Muscle layer of colon (tissue), 2 donors: ENCODE measurements around the gene CCDC8.
A peak's percentile ranks its signal among the peaks of the same experiment; 100 is the strongest.

Experiments used
- H3K27ac ChIP-seq: one replicate; pipeline ENCODE4 v1.7.0; 2013; ENCODE audit warnings: low read depth, mild to moderate bottlenecking, low read length, moderate library complexity
- H3K27me3 ChIP-seq, 2 donors: one replicate each; pipeline ENCODE4 v1.7.0; 2013; ENCODE audit warnings: low read length in 2 of 2, mild to moderate bottlenecking in 2 of 2; ENCODE audit not compliant: insufficient read depth in 2 of 2, control insufficient read depth in 1 of 2
- H3K36me3 ChIP-seq: one replicate; pipeline ENCODE4 v1.7.0; 2013; ENCODE audit warnings: mild to moderate bottlenecking, low read length; ENCODE audit not compliant: insufficient read depth
- H3K4me1 ChIP-seq: one replicate; pipeline ENCODE4 v1.7.0; 2013; ENCODE audit warnings: mild to moderate bottlenecking, low read length; ENCODE audit not compliant: insufficient read depth
- H3K4me3 ChIP-seq, 2 donors: one replicate each; pipeline ENCODE4 v1.7.0; 2013; ENCODE audit warnings: low read length in 2 of 2, low read depth in 1 of 2, mild to moderate bottlenecking in 1 of 2, moderate library complexity in 1 of 2
- H3K9ac ChIP-seq: one replicate; pipeline ENCODE4 v1.7.0; 2013; ENCODE audit warnings: low read length
- H3K9me3 ChIP-seq: one replicate; pipeline ENCODE4 v1.7.0; 2013; ENCODE audit warnings: mild to moderate bottlenecking, low read length
- donor health status: abdominal sarcoma.
- donor health status: Adenocarcinoma of cecum.

The CCDC8 gene

GRCh38 chr19:46413262-46414031, at the start of gene CCDC8:
Gene CCDC8, minus strand, starts transcription at chr19:46413564. Its CDS starts 754 bp downstream, at chr19:46412810.
- H3K27ac ChIP-seq, result peak within 1 kb of the TSS; percentile 39
- peaks cover 17% of the 10 kb centered on the region for H3K4me1 ChIP-seq
- no peaks in the 10 kb centered on the region for H3K36me3 ChIP-seq
- no peaks in the 10 kb centered on the region for H3K9me3 ChIP-seq
- peak within 1 kb of the TSS; percentile 34 to 74 for H3K4me3 ChIP-seq
- peaks cover 21 to 52% of the 10 kb centered on the region in 2 donors for H3K27me3 ChIP-seq
- no peak within 1 kb of the TSS for H3K9ac ChIP-seq

- Histone ChIP-seq H3K36me3 (no peaks in the 10 kb centered on the region), H3K27me3 (no peaks in the 10 kb centered on the region), H3K4me3 (no peak overlapping the region), H3K9ac (no peak overlapping the region), H3K27ac (no peak overlapping the region), H3K9me3 (no peaks in the 10 kb centered on the region), H3K4me1 (no peaks in the 10 kb centered on the region)
Observed at GRCh38 chr19:46461537-46461936, 48.2 kb upstream of the CCDC8 start.

GRCh38 chr19:46460981-46461380, 47.6 kb upstream of the CCDC8 start:
- no peaks in the 10 kb centered on the region for H3K27me3 ChIP-seq
- no peak overlapping the region for H3K27ac ChIP-seq
- no peak overlapping the region for H3K9ac ChIP-seq
- no peaks in the 10 kb centered on the region for H3K9me3 ChIP-seq
- H3K36me3 ChIP-seq, result no peaks in the 10 kb centered on the region
- no peaks in the 10 kb centered on the region for H3K4me1 ChIP-seq
- no peak overlapping the region for H3K4me3 ChIP-seq

- H3K9ac ChIP-seq, result no peak overlapping the region
- H3K4me3 ChIP-seq, result no peak overlapping the region
- H3K27me3 ChIP-seq, result peaks cover 0 to 3% of the 10 kb centered on the region in 2 donors
- no peaks in the 10 kb centered on the region for H3K4me1 ChIP-seq
- no peak overlapping the region for H3K27ac ChIP-seq
- no peaks in the 10 kb centered on the region for H3K36me3 ChIP-seq
- no peaks in the 10 kb centered on the region for H3K9me3 ChIP-seq
Observed at GRCh38 chr19:46460055-46460454, 46.7 kb upstream of the CCDC8 start.

GRCh38 chr19:46456930-46457329, 43.6 kb upstream of the CCDC8 start:
- H3K9me3 ChIP-seq, result no peaks in the 10 kb centered on the region
- H3K27ac ChIP-seq, result no peak overlapping the region
- H3K36me3 ChIP-seq, result no peaks in the 10 kb centered on the region
- H3K4me1 ChIP-seq, result no peaks in the 10 kb centered on the region
- H3K4me3 ChIP-seq, result no peak overlapping the region
- no peak overlapping the region for H3K9ac ChIP-seq
- H3K27me3 ChIP-seq, result peaks cover 0 to 3% of the 10 kb centered on the region in 2 donors

- Histone ChIP-seq H3K9ac (no peak overlapping the region), H3K4me3 (no peak overlapping the region), H3K27me3 (peaks cover 0 to 3% of the 10 kb centered on the region in 2 donors), H3K4me1 (no peaks in the 10 kb centered on the region), H3K36me3 (no peaks in the 10 kb centered on the region), H3K9me3 (no peaks in the 10 kb centered on the region), H3K27ac (no peak overlapping the region)
Observed at GRCh38 chr19:46454244-46454643, 40.9 kb upstream of the CCDC8 start.

GRCh38 chr19:46453661-46454060, 40.3 kb upstream of the CCDC8 start:
- no peaks in the 10 kb centered on the region for H3K9me3 ChIP-seq
- H3K4me1 ChIP-seq, result no peaks in the 10 kb centered on the region
- H3K36me3 ChIP-seq, result no peaks in the 10 kb centered on the region
- no peak overlapping the region for H3K4me3 ChIP-seq
- H3K27ac ChIP-seq, result no peak overlapping the region
- peaks cover 0 to 3% of the 10 kb centered on the region in 2 donors for H3K27me3 ChIP-seq
- no peak overlapping the region for H3K9ac ChIP-seq

- Histone ChIP-seq H3K9ac (no peak overlapping the region), H3K36me3 (no peaks in the 10 kb centered on the region), H3K4me1 (no peaks in the 10 kb centered on the region), H3K9me3 (no peaks in the 10 kb centered on the region), H3K27me3 (peaks cover 0 to 3% of the 10 kb centered on the region in 2 donors), H3K27ac (no peak overlapping the region), H3K4me3 (no peak overlapping the region)
Observed at GRCh38 chr19:46452186-46452585, 38.8 kb upstream of the CCDC8 start.

GRCh38 chr19:46451352-46451751, 38.0 kb upstream of the CCDC8 start:
- H3K36me3 ChIP-seq, result no peaks in the 10 kb centered on the region
- H3K4me3 ChIP-seq, result no peak overlapping the region
- no peaks in the 10 kb centered on the region for H3K4me1 ChIP-seq
- no peak overlapping the region for H3K27ac ChIP-seq
- H3K9ac ChIP-seq, result no peak overlapping the region
- H3K27me3 ChIP-seq, result peaks cover 0 to 3% of the 10 kb centered on the region in 2 donors
- no peaks in the 10 kb centered on the region for H3K9me3 ChIP-seq

- no peak overlapping the region for H3K4me3 ChIP-seq
Observed at GRCh38 chr19:46450737-46451136, 37.4 kb upstream of the CCDC8 start.

GRCh38 chr19:46449228-46449627, 35.9 kb upstream of the CCDC8 start:
- Histone ChIP-seq H3K27ac (no peak overlapping the region), H3K4me1 (no peaks in the 10 kb centered on the region), H3K36me3 (no peaks in the 10 kb centered on the region), H3K4me3 (no peak overlapping the region), H3K27me3 (no peaks in the 10 kb centered on the region), H3K9ac (no peak overlapping the region), H3K9me3 (no peaks in the 10 kb centered on the region)

More at GRCh38 chr19:46450737-46451136, 37.4 kb upstream of the CCDC8 start:
- Histone ChIP-seq H3K36me3 (no peaks in the 10 kb centered on the region), H3K27me3 (peaks cover 0 to 3% of the 10 kb centered on the region in 2 donors), H3K4me1 (no peaks in the 10 kb centered on the region), H3K27ac (no peak overlapping the region), H3K9ac (no peak overlapping the region), H3K9me3 (no peaks in the 10 kb centered on the region)

GRCh38 chr19:46448601-46449000, 35.2 kb upstream of the CCDC8 start:
- Histone ChIP-seq H3K4me1 (no peaks in the 10 kb centered on the region), H3K9ac (no peak overlapping the region), H3K4me3 (no peak overlapping the region), H3K36me3 (no peaks in the 10 kb centered on the region), H3K27me3 (no peaks in the 10 kb centered on the region), H3K27ac (no peak overlapping the region), H3K9me3 (no peaks in the 10 kb centered on the region)
